ENCODE results near the gene ZBTB40. TPM values are rescaled to one million over a fixed set of nuclear protein-coding genes. Genes with fewer than 3 reads are reported as not detected.

The ZBTB40 gene
- total RNA-seq, 1 experiment from 2014 or later = 11.5 TPM

DNA sequence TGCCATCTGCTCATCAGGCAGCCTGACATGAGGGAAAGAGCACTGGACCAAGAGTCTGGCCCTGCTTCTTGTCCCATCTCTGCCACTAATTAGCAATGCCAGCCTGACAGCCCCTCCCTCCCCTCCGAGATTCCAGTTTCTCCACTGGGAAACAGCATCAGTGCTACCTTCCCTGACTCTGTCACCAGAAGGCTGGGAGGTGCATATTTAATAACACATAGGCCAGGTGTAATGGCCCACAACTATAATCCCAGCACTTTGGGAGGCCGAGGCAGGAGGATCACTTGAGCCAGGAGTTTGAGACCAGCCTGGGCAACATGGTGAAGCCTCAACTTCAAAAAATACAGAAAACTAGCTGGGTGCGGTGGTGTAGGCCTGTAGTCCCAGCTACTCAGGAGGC is 41.2 kb upstream of the ZBTB40 start (continued):
- no peak for TF ChIP-seq ZNF396 (CRISPR knock-in tag; IDR thresholded peaks at IDR 0.05; ENCODE audit: borderline replicate concordance)
- TF ChIP-seq, protein P1, sequence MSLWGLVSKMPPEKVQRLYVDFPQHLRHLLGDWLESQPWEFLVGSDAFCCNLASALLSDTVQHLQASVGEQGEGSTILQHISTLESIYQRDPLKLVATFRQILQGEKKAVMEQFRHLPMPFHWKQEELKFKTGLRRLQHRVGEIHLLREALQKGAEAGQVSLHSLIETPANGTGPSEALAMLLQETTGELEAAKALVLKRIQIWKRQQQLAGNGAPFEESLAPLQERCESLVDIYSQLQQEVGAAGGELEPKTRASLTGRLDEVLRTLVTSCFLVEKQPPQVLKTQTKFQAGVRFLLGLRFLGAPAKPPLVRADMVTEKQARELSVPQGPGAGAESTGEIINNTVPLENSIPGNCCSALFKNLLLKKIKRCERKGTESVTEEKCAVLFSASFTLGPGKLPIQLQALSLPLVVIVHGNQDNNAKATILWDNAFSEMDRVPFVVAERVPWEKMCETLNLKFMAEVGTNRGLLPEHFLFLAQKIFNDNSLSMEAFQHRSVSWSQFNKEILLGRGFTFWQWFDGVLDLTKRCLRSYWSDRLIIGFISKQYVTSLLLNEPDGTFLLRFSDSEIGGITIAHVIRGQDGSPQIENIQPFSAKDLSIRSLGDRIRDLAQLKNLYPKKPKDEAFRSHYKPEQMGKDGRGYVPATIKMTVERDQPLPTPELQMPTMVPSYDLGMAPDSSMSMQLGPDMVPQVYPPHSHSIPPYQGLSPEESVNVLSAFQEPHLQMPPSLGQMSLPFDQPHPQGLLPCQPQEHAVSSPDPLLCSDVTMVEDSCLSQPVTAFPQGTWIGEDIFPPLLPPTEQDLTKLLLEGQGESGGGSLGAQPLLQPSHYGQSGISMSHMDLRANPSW (CRISPR knock-in tag; conservative IDR thresholded peaks at IDR 0.05; ENCODE audit: low read depth) = no peak
- TF ChIP-seq NR2C2 (CRISPR knock-in tag; IDR thresholded peaks at IDR 0.05) = no peak
- TF ChIP-seq ZNF671 (CRISPR knock-in tag; IDR thresholded peaks at IDR 0.05) = no peak
- TF ChIP-seq ESRRA (CRISPR knock-in tag; IDR thresholded peaks at IDR 0.05; ENCODE audit: borderline replicate concordance) = no peak
- TF ChIP-seq HMGA2 (CRISPR knock-in tag; IDR thresholded peaks at IDR 0.05) = no peak

DNA sequence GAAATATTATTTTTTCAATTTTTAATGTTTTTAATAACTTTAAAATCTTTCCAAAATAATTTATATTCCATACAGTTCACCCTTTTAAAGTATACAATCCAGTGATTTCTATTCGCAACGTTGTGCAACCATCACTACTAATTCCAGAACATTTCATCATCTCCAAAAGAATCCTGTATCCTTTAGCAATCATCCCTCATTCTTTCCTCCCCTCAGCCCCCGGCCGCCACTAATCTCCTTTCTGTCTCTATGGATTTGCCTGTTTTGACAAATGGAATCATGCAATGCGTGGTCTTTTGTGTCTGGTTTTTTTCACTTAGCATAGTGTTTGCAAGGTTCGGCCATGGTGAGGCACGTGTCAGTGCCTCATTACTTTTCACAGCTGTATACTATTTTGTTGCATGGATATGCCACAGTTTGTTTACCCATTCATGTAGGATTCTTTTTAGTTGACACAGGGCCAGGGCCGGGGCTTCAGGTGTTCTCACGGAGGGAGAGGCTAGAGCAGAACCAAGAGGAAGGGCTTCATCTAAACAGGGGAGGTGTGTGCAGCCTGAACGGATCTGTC is 40.6 kb upstream of the ZBTB40 start:
- TF ChIP-seq PRRX2 (CRISPR knock-in tag; IDR thresholded peaks at IDR 0.05) (no peak), IRF2 (CRISPR knock-in tag; IDR thresholded peaks at IDR 0.05; ENCODE audit: borderline replicate concordance, low read depth) (no peak), EMX1 (CRISPR knock-in tag; IDR thresholded peaks at IDR 0.05) (no peak), SP1 (CRISPR knock-in tag; conservative IDR thresholded peaks at IDR 0.05) (no peak), ATF6 (CRISPR knock-in tag; IDR thresholded peaks at IDR 0.05) (no peak), CREB1 (CRISPR knock-in tag; IDR thresholded peaks at IDR 0.05) (no peak), CBFB (CRISPR knock-in tag; IDR thresholded peaks at IDR 0.05; ENCODE audit: low read depth) (no peak), ESRRA (CRISPR knock-in tag; IDR thresholded peaks at IDR 0.05; ENCODE audit: borderline replicate concordance) (no peak)
- TF ChIP-seq, protein P2, sequence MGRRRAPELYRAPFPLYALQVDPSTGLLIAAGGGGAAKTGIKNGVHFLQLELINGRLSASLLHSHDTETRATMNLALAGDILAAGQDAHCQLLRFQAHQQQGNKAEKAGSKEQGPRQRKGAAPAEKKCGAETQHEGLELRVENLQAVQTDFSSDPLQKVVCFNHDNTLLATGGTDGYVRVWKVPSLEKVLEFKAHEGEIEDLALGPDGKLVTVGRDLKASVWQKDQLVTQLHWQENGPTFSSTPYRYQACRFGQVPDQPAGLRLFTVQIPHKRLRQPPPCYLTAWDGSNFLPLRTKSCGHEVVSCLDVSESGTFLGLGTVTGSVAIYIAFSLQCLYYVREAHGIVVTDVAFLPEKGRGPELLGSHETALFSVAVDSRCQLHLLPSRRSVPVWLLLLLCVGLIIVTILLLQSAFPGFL (CRISPR knock-in tag; IDR thresholded peaks at IDR 0.05; ENCODE audit: borderline replicate concordance) = no peak
- TF ChIP-seq, protein P3, sequence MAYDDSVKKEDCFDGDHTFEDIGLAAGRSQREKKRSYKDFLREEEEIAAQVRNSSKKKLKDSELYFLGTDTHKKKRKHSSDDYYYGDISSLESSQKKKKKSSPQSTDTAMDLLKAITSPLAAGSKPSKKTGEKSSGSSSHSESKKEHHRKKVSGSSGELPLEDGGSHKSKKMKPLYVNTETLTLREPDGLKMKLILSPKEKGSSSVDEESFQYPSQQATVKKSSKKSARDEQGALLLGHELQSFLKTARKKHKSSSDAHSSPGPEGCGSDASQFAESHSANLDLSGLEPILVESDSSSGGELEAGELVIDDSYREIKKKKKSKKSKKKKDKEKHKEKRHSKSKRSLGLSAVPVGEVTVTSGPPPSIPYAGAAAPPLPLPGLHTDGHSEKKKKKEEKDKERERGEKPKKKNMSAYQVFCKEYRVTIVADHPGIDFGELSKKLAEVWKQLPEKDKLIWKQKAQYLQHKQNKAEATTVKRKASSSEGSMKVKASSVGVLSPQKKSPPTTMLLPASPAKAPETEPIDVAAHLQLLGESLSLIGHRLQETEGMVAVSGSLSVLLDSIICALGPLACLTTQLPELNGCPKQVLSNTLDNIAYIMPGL (CRISPR knock-in tag; IDR thresholded peaks at IDR 0.05) = no peak
- no peak for ATAC-seq
- Mint-ChIP-seq H3K27ac (no peak overlapping the region), H3K4me1 (peaks cover 13% of the 10 kb centered on the region), H3K9me3 (peaks cover 8% of the 10 kb centered on the region), H3K36me3 (no peaks in the 10 kb centered on the region), H3K4me3 (no peak overlapping the region), H3K27me3 (ENCODE audit: low read depth) (no peaks in the 10 kb centered on the region; the same call in 1 of the 2 replicates)
- POLR2A ChIA-PET = no interaction called here
- no peak for DNase-seq (ENCODE audit: low spot score)
- CTCF ChIA-PET = no interaction called here

DNA sequence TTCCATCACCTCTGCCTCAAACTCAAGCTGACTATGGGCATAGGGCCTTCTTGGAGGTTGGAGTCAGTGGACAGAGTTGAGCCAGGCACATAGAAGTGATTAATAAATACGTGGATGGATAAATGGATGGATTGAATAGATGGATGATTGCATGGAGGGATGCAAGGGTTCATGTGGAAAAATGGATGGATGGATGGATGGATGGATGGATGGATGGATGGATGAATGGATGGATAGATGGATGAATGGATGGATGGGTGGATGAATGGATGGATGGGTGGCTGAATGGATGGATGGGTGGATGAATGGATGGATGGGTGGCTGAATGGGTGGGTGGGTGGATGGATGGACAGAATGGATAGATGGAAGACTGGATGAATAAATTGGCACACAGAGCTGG is 40.1 kb upstream of the ZBTB40 start:
- POLR2A ChIA-PET = no interaction called here
- no peaks in the 10 kb centered on the region for H3K36me3 Mint-ChIP-seq
- no peak overlapping the region for H3K4me3 Mint-ChIP-seq
- H3K27me3 Mint-ChIP-seq (ENCODE audit: low read depth) = no peaks in the 10 kb centered on the region; the same call in 1 of the 2 replicates
- H3K27ac Mint-ChIP-seq = no peak overlapping the region
- DNase-seq (ENCODE audit: low spot score) (no peak), ATAC-seq (no peak)
- peaks cover 8% of the 10 kb centered on the region for H3K9me3 Mint-ChIP-seq
- CTCF ChIA-PET = no interaction called here
- H3K4me1 Mint-ChIP-seq = peaks cover 13% of the 10 kb centered on the region
- TF ChIP-seq TEAD4 (CRISPR knock-in tag; IDR thresholded peaks at IDR 0.05) (no peak), ZMAT4 (CRISPR knock-in tag; IDR thresholded peaks at IDR 0.05) (no peak), ZNF671 (CRISPR knock-in tag; IDR thresholded peaks at IDR 0.05) (no peak), ZNF416 (CRISPR knock-in tag; IDR thresholded peaks at IDR 0.05) (no peak), SOX15 (CRISPR knock-in tag; IDR thresholded peaks at IDR 0.05) (no peak), GRHL2 (CRISPR knock-in tag; IDR thresholded peaks at IDR 0.05; ENCODE audit: insufficient replicate concordance, severe bottlenecking) (no peak)
- TF ChIP-seq, protein P4, sequence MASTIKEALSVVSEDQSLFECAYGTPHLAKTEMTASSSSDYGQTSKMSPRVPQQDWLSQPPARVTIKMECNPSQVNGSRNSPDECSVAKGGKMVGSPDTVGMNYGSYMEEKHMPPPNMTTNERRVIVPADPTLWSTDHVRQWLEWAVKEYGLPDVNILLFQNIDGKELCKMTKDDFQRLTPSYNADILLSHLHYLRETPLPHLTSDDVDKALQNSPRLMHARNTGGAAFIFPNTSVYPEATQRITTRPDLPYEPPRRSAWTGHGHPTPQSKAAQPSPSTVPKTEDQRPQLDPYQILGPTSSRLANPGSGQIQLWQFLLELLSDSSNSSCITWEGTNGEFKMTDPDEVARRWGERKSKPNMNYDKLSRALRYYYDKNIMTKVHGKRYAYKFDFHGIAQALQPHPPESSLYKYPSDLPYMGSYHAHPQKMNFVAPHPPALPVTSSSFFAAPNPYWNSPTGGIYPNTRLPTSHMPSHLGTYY (CRISPR knock-in tag; IDR thresholded peaks at IDR 0.05) = no peak
- TF ChIP-seq, protein P5, sequence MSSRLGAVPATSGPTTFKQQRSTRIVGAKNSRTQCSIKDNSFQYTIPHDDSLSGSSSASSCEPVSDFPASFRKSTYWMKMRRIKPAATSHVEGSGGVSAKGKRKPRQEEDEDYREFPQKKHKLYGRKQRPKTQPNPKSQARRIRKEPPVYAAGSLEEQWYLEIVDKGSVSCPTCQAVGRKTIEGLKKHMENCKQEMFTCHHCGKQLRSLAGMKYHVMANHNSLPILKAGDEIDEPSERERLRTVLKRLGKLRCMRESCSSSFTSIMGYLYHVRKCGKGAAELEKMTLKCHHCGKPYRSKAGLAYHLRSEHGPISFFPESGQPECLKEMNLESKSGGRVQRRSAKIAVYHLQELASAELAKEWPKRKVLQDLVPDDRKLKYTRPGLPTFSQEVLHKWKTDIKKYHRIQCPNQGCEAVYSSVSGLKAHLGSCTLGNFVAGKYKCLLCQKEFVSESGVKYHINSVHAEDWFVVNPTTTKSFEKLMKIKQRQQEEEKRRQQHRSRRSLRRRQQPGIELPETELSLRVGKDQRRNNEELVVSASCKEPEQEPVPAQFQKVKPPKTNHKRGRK (CRISPR knock-in tag; IDR thresholded peaks at IDR 0.05; ENCODE audit: borderline replicate concordance) = no peak
- TF ChIP-seq, protein P6, sequence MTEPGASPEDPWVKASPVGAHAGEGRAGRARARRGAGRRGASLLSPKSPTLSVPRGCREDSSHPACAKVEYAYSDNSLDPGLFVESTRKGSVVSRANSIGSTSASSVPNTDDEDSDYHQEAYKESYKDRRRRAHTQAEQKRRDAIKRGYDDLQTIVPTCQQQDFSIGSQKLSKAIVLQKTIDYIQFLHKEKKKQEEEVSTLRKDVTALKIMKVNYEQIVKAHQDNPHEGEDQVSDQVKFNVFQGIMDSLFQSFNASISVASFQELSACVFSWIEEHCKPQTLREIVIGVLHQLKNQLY (CRISPR knock-in tag; IDR thresholded peaks at IDR 0.05) = no peak
